Pons (tissue), 1 donor: Measurements from ENCODE around the gene ZNF460.

Experiments
- DNase-seq: peaks from one replicate; pipeline ENCODE4 v3.0.0-alpha.2; 2016; ENCODE audit warnings: low spot score

The ZNF460 gene

GRCh38 chr19:57280962-57281400, 696 bp downstream of the ZNF460 start:
- DNase-seq = peak; percentile 15

GRCh38 chr19:57282011-57282643, 1.8 kb downstream of the ZNF460 start:
- no peak for DNase-seq

GRCh38 chr19:57288373-57288772, 8.1 kb downstream of the ZNF460 start:
- DNase-seq = no peak

GRCh38 chr19:57290970-57291369, 10.7 kb downstream of the ZNF460 start:
- DNase-seq = no peak

- no peak for DNase-seq
Observed at GRCh38 chr19:57292547-57292946, 12.3 kb downstream of the ZNF460 start.

- DNase-seq = no peak
Observed at GRCh38 chr19:57293719-57294118, 13.4 kb downstream of the ZNF460 start.

- no peak for DNase-seq
Observed at GRCh38 chr19:57302020-57302465, 21.8 kb downstream of the ZNF460 start.

- DNase-seq = no peak
Observed at GRCh38 chr19:57302727-57303401, 22.6 kb downstream of the ZNF460 start.

- DNase-seq = no peak
Observed at GRCh38 chr19:57305056-57305455, 24.8 kb downstream of the ZNF460 start.

GRCh38 chr19:57308514-57308913, 28.2 kb downstream of the ZNF460 start:
- DNase-seq = no peak

- no peak for DNase-seq
Observed at GRCh38 chr19:57310792-57311191, 30.5 kb downstream of the ZNF460 start.

- DNase-seq = no peak
Observed at GRCh38 chr19:57314146-57314545, 33.9 kb downstream of the ZNF460 start.

- DNase-seq = no peak
Observed at GRCh38 chr19:57317503-57317902, 37.2 kb downstream of the ZNF460 start.

- DNase-seq = no peak
Observed at GRCh38 chr19:57319869-57320179, 39.5 kb downstream of the ZNF460 start.

GRCh38 chr19:57320180-57321084, 40.1 kb downstream of the ZNF460 start, which contains the start of gene ZNF543:
Gene ZNF543 (plus strand): TSS chr19:57320472. CDS start chr19:57320854, 382 bp downstream.
- peak; percentile 93 for DNase-seq

GRCh38 chr19:57321116-57321515, 40.8 kb downstream of the ZNF460 start:
- DNase-seq = no peak

- DNase-seq = no peak
Observed at GRCh38 chr19:57321751-57322150, 41.5 kb downstream of the ZNF460 start.

GRCh38 chr19:57324992-57325391, 44.7 kb downstream of the ZNF460 start:
- DNase-seq = no peak

GRCh38 chr19:57327993-57328392, 47.7 kb downstream of the ZNF460 start:
- no peak for DNase-seq

GRCh38 chr19:57334191-57334590, 53.9 kb downstream of the ZNF460 start:
- no peak for DNase-seq

- DNase-seq = no peak
Observed at GRCh38 chr19:57338877-57339276, 58.6 kb downstream of the ZNF460 start.

- DNase-seq = no peak
Observed at GRCh38 chr19:57342582-57342981, 62.3 kb downstream of the ZNF460 start.
